Activated naive CD4-positive, alpha-beta T cell treated with anti-CD3 and anti-CD28 coated beads, Interleukin-2, amount 10 ng/mL, durations not matched to agents 7 days and 5 days (primary cell): ENCODE measurements around the gene UHRF1.

Source experiments
- CTCF ChIA-PET: fragments of 350-600 bp; sonication (Branson Sonifier 250); formaldehyde crosslinking; loops from one replicate; lab custom pipeline; 2021; ENCODE audit warnings: antibody characterized with exemption; lab: Charles Lee
- DNase-seq: peaks from one replicate; pipeline ENCODE4 v3.0.0-alpha.2; 2020
- H3K27ac Mint-ChIP-seq: one replicate; pipeline ENCODE4 v1.8.0; 2021; ENCODE audit warnings: mild to moderate bottlenecking, moderate library complexity, mixed read lengths
- H3K27me3 Mint-ChIP-seq: one replicate; pipeline ENCODE4 v1.8.0; 2021; ENCODE audit warnings: mild to moderate bottlenecking, mixed read lengths
- H3K36me3 Mint-ChIP-seq: one replicate; pipeline ENCODE4 v1.8.0; 2021; ENCODE audit warnings: mixed read lengths
- H3K4me1 Mint-ChIP-seq: one replicate; pipeline ENCODE4 v1.8.0; 2021; ENCODE audit warnings: mixed read lengths
- H3K4me3 Mint-ChIP-seq: one replicate; pipeline ENCODE4 v1.8.0; 2021; ENCODE audit warnings: mild to moderate bottlenecking, moderate library complexity, mixed read lengths
- H3K9me3 Mint-ChIP-seq: one replicate; pipeline ENCODE4 v1.8.0; 2021; ENCODE audit warnings: mixed read lengths

Gene UHRF1

DNA sequence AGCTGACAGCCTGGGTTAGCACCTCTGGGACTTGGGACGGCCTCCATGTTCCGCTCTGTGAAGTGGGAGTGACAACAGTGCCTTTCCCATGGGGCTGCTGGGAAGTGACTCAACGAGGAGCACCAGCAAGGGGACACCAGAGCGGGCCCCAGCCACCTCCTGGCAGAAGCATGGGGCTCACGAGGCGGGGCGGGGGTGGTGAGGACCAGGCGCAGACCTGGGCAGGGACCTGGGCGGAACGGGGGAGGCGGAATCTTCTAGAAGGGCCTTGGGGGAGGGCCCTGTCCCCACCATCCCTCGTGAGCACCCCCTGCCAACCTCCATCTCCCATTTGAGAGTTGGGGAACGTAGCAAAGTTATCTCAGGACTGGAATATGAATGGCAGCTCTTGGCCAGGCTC lies 97.5 kb downstream of the UHRF1 start:
- no peak overlapping the region for H3K27ac Mint-ChIP-seq
- peaks cover 8% of the 10 kb centered on the region for H3K9me3 Mint-ChIP-seq
- H3K36me3 Mint-ChIP-seq, result peaks cover 24% of the 10 kb centered on the region

More for the DNA sequence above, 97.5 kb downstream of the UHRF1 start:
- no peak overlapping the region for H3K4me3 Mint-ChIP-seq
- no peaks in the 10 kb centered on the region for H3K27me3 Mint-ChIP-seq
- peaks cover 2% of the 10 kb centered on the region for H3K4me1 Mint-ChIP-seq
- CTCF ChIA-PET, result interaction anchor here (2.7 kb wide), 1 partner anchor 24 kb away, joined by 7 read pairs; no protein-coding TSS in a partner anchor
- no peak for DNase-seq
